SK-N-SH treated with all-trans-retinoic acid at 6 μM for 48 hours (cell line): ENCODE results near the gene APOBEC3C.

Experiments
- ATAC-seq: fragments of 200-7000 bp; cut with Tn5 transposase; 3 replicates; pipeline ENCODE4 v1.9.1; 2020; ENCODE audit warnings: mild to moderate bottlenecking, moderate library complexity
- ARNTL ChIP-seq: fragments of 450-650 bp; formaldehyde crosslinking; IDR thresholded peaks from 2 replicates; pipeline ENCODE4 v1.5.0; 2020; ENCODE audit warnings: low read depth, mild to moderate bottlenecking, moderate library complexity, borderline replicate concordance
- ESRRG ChIP-seq: fragments of 250-450 bp; sonication (Bioruptor Pico); IDR thresholded peaks from 2 replicates; pipeline ENCODE4 v1.6.1; 2021; ENCODE audit warnings: mild to moderate bottlenecking
- ISL1 ChIP-seq: fragments of 250-450 bp; sonication (Bioruptor Pico); IDR thresholded peaks from 2 replicates; pipeline ENCODE4 v2.1.2; 2022; ENCODE audit warnings: mild to moderate bottlenecking, moderate library complexity
- OSR1 ChIP-seq: fragments of 250-450 bp; sonication (Bioruptor Pico); IDR thresholded peaks from 2 replicates; pipeline ENCODE4 v1.8.0; 2022; ENCODE audit warnings: moderate library complexity, mild to moderate bottlenecking, inconsistent platforms
- RARB ChIP-seq: fragments of 250-450 bp; sonication (Bioruptor Pico); IDR thresholded peaks from 2 replicates; pipeline ENCODE4 v1.8.0; 2021; ENCODE audit warnings: mild to moderate bottlenecking, moderate library complexity
- SNAI2 ChIP-seq: fragments of 250-450 bp; sonication (Bioruptor Pico); IDR thresholded peaks from 2 replicates; pipeline ENCODE4 v1.5.0; 2020; ENCODE audit warnings: mild to moderate bottlenecking, moderate library complexity
- TCF4 ChIP-seq: fragments of 250-450 bp; sonication (Bioruptor Pico); IDR thresholded peaks from 2 replicates; pipeline ENCODE4 v1.8.0; 2021; ENCODE audit warnings: mild to moderate bottlenecking, moderate library complexity, borderline replicate concordance
- TOX ChIP-seq: fragments of 250-450 bp; sonication (Bioruptor Pico); IDR thresholded peaks from 2 replicates; pipeline ENCODE4 v1.8.0; 2021; ENCODE audit warnings: mild to moderate bottlenecking, moderate library complexity, borderline replicate concordance
- ZFP30 ChIP-seq: fragments of 450-650 bp; formaldehyde crosslinking; IDR thresholded peaks from 2 replicates; pipeline ENCODE4 v1.5.0; 2022; ENCODE audit warnings: mild to moderate bottlenecking, moderate library complexity
- ZNF565 ChIP-seq: fragments of 450-650 bp; formaldehyde crosslinking; conservative IDR thresholded peaks from 2 replicates; pipeline ENCODE4 v1.5.0; 2020; ENCODE audit warnings: low read depth, mild to moderate bottlenecking, moderate library complexity
- ZNF70 ChIP-seq: fragments of 450-650 bp; formaldehyde crosslinking; IDR thresholded peaks from 2 replicates; pipeline ENCODE4 v1.5.0; 2020; ENCODE audit warnings: mild to moderate bottlenecking, moderate library complexity
- TF ChIP-seq, protein P1 (sequence below): fragments of 250-450 bp; sonication (Bioruptor Pico); IDR thresholded peaks from 2 replicates; pipeline ENCODE4 v1.8.0; 2021; ENCODE audit warnings: low read depth, mild to moderate bottlenecking, moderate library complexity, borderline replicate concordance
- TF ChIP-seq, protein P2 (sequence below): fragments of 250-450 bp; sonication (Bioruptor Pico); IDR thresholded peaks from 2 replicates; pipeline ENCODE4 v1.5.1; 2021; ENCODE audit warnings: mild to moderate bottlenecking, moderate library complexity
- TF ChIP-seq, protein P3 (sequence below): fragments of 250-450 bp; sonication (Bioruptor Pico); IDR thresholded peaks from 2 replicates; pipeline ENCODE4 v1.8.0; 2020; ENCODE audit warnings: mild to moderate bottlenecking, moderate library complexity, borderline replicate concordance
- TF ChIP-seq, protein P4 (sequence below): fragments of 250-450 bp; sonication (Bioruptor Pico); IDR thresholded peaks from 2 replicates; pipeline ENCODE4 v1.5.1; 2020; ENCODE audit warnings: low read depth, mild to moderate bottlenecking, moderate library complexity
- TF ChIP-seq, protein P5 (sequence below): fragments of 250-450 bp; sonication (Bioruptor Pico); IDR thresholded peaks from 2 replicates; pipeline ENCODE4 v1.5.0; 2020; ENCODE audit warnings: mild to moderate bottlenecking, moderate library complexity

Gene APOBEC3C

DNA sequence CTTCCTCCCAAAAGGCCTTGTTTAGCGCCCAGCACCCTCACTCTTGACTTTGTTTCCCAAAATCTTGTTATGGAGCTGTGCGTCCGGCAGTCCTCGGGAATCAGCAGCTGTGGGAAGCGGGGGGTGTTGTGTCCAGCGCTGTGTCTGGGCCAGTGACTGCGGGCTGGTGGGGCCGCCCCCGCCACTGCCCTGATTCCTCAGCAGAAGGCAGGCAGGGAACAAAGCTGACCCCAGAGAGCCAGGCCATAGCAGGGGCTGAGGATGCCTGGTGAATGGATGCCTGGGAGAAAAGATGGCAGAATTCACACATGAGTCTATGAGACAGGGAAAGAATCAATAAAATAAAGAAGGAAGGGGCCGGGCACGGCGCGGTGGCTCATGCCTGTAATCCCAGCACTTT is 2.5 kb downstream of the APOBEC3C start (continued):
- TF ChIP-seq, protein P1, sequence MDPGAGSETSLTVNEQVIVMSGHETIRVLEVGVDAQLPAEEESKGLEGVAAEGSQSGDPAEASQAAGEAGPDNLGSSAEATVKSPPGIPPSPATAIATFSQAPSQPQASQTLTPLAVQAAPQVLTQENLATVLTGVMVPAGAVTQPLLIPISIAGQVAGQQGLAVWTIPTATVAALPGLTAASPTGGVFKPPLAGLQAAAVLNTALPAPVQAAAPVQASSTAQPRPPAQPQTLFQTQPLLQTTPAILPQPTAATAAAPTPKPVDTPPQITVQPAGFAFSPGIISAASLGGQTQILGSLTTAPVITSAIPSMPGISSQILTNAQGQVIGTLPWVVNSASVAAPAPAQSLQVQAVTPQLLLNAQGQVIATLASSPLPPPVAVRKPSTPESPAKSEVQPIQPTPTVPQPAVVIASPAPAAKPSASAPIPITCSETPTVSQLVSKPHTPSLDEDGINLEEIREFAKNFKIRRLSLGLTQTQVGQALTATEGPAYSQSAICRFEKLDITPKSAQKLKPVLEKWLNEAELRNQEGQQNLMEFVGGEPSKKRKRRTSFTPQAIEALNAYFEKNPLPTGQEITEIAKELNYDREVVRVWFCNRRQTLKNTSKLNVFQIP (CRISPR knock-in tag), result no peak

DNA sequence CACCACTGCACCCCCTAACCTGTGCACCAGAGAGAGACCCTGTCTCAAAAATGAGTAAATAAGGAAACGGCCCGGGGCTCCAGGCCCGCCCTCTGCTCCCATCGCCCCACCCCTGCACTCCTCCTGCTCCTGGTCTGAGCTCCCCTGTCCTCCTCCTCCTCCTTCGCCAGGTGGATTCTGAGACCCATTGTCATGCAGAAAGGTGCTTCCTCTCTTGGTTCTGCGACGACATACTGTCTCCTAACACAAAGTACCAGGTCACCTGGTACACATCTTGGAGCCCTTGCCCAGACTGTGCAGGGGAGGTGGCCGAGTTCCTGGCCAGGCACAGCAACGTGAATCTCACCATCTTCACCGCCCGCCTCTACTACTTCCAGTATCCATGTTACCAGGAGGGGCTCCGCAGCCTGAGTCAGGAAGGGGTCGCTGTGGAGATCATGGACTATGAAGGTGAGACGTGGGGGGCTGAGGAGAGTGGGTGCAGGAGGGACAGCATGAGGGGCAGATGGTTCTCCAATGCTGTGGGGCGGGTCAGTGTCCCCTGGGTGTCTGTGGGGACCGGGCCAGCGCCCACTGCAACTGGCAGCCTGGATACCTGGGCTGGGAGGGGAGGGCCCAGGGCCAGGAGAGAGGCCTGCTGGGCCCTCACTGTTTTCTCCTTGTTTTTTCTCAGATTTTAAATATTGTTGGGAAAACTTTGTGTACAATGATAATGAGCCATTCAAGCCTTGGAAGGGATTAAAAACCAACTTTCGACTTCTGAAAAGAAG is 3.7 kb downstream of the APOBEC3C start:
- ATAC-seq, result no peak
- TF ChIP-seq ZNF70 (CRISPR knock-in tag) (no peak), SNAI2 (CRISPR knock-in tag) (no peak), RARB (no peak), ZFP30 (CRISPR knock-in tag) (no peak), ISL1 (CRISPR knock-in tag) (no peak), TCF4 (CRISPR knock-in tag) (no peak)
- TF ChIP-seq, protein P2, sequence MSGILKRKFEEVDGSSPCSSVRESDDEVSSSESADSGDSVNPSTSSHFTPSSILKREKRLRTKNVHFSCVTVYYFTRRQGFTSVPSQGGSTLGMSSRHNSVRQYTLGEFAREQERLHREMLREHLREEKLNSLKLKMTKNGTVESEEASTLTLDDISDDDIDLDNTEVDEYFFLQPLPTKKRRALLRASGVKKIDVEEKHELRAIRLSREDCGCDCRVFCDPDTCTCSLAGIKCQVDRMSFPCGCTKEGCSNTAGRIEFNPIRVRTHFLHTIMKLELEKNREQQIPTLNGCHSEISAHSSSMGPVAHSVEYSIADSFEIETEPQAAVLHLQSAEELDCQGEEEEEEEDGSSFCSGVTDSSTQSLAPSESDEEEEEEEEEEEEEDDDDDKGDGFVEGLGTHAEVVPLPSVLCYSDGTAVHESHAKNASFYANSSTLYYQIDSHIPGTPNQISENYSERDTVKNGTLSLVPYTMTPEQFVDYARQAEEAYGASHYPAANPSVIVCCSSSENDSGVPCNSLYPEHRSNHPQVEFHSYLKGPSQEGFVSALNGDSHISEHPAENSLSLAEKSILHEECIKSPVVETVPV (CRISPR knock-in tag), result no peak
- TF ChIP-seq, protein P3, sequence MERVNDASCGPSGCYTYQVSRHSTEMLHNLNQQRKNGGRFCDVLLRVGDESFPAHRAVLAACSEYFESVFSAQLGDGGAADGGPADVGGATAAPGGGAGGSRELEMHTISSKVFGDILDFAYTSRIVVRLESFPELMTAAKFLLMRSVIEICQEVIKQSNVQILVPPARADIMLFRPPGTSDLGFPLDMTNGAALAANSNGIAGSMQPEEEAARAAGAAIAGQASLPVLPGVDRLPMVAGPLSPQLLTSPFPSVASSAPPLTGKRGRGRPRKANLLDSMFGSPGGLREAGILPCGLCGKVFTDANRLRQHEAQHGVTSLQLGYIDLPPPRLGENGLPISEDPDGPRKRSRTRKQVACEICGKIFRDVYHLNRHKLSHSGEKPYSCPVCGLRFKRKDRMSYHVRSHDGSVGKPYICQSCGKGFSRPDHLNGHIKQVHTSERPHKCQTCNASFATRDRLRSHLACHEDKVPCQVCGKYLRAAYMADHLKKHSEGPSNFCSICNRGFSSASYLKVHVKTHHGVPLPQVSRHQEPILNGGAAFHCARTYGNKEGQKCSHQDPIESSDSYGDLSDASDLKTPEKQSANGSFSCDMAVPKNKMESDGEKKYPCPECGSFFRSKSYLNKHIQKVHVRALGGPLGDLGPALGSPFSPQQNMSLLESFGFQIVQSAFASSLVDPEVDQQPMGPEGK (CRISPR knock-in tag), result no peak
- TF ChIP-seq, protein P4, sequence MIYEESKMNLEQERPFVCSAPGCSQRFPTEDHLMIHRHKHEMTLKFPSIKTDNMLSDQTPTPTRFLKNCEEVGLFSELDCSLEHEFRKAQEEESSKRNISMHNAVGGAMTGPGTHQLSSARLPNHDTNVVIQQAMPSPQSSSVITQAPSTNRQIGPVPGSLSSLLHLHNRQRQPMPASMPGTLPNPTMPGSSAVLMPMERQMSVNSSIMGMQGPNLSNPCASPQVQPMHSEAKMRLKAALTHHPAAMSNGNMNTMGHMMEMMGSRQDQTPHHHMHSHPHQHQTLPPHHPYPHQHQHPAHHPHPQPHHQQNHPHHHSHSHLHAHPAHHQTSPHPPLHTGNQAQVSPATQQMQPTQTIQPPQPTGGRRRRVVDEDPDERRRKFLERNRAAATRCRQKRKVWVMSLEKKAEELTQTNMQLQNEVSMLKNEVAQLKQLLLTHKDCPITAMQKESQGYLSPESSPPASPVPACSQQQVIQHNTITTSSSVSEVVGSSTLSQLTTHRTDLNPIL, result no peak

DNA sequence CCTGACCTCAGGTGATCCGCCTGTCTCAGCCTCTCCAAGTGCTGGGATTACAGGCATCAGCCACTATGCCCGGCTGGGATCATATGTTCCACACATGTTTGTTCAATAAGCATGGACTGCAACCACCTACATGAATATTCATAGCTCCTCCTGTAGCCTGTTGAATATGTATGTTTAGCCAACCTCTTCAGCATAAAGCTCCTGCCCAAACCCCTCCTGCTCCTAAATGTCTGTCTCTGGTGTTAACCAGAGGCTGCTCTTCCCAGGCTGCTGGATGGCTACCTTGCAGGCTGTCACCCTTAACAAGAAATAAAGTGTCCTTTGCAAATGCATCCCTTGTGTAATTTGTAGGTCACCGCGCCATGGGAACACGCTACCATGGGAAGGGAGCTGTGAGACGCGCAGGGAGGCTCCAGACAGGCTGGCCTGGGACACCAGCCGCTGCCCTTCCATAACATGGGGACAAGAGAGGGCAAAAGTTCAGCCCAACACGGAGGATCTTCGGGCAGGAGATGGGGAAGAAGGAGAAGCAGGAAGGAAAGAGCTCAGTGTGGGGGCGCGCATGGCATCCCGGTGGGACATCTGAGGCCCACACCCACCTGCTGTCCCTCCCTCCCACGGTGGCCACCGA is 6.1 kb downstream of the APOBEC3C start:
- peak; percentile 41 for ATAC-seq

DNA sequence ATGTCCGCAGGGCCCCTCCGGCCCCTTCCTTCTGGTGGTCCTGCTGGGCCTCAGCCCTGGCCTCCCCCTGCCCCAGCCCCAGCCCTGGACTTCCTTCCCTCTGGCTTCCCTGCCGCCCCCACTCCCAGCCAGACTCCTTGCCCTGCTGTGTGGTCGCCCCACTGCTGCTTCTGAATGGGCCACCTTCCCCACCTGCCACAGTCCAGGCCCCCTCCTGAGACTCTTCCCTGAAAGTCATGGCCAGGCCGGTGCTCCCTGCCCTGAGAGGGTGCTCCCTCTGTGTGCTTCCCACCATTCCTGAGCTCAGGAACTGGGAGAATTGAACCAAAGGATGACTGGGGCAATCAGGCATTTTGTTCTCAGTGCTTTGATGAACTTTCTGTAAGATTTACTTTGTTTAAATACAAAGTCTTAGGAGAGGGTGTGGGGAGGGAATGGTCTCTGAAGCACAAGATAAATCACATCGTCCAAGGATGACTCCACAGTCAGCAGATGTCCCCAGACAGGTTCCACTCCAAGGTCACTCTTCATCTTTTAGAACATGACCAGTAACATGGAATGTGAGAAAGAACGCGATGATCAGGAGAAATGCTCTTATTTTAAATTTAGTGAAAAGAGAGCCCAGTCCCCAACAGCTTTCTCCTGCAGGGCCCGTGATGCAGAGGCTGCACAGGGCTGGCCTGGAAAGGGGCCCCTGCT is 7.6 kb downstream of the APOBEC3C start:
- ATAC-seq, result no peak
- TF ChIP-seq OSR1 (CRISPR knock-in tag) (no peak), ARNTL (CRISPR knock-in tag) (no peak), ZFP30 (CRISPR knock-in tag) (no peak), ZNF565 (CRISPR knock-in tag) (no peak), ESRRG (CRISPR knock-in tag) (no peak), TOX (CRISPR knock-in tag) (no peak), SNAI2 (CRISPR knock-in tag) (no peak)
- TF ChIP-seq, protein P5, sequence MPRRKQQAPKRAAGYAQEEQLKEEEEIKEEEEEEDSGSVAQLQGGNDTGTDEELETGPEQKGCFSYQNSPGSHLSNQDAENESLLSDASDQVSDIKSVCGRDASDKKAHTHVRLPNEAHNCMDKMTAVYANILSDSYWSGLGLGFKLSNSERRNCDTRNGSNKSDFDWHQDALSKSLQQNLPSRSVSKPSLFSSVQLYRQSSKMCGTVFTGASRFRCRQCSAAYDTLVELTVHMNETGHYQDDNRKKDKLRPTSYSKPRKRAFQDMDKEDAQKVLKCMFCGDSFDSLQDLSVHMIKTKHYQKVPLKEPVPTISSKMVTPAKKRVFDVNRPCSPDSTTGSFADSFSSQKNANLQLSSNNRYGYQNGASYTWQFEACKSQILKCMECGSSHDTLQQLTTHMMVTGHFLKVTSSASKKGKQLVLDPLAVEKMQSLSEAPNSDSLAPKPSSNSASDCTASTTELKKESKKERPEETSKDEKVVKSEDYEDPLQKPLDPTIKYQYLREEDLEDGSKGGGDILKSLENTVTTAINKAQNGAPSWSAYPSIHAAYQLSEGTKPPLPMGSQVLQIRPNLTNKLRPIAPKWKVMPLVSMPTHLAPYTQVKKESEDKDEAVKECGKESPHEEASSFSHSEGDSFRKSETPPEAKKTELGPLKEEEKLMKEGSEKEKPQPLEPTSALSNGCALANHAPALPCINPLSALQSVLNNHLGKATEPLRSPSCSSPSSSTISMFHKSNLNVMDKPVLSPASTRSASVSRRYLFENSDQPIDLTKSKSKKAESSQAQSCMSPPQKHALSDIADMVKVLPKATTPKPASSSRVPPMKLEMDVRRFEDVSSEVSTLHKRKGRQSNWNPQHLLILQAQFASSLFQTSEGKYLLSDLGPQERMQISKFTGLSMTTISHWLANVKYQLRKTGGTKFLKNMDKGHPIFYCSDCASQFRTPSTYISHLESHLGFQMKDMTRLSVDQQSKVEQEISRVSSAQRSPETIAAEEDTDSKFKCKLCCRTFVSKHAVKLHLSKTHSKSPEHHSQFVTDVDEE, result no peak
- TF ChIP-seq, protein P1 (CRISPR knock-in tag), result no peak
